Measurements from ENCODE around the gene KCNG2. TPM values are rescaled to one million over a fixed set of nuclear protein-coding genes. Genes with fewer than 3 reads are reported as not detected.

KCNG2 gene
- total RNA-seq, 1 experiment from 2014 or later, result not detected

- H3F3A ChIP-seq (ENCODE audit: insufficient read depth, low read depth), result no peaks in the 10 kb centered on the region
- CTCF ChIA-PET, result no interaction called here
- POLR2A ChIA-PET (ENCODE audit: unreplicated experiment), result no interaction called here
- no peaks in the 10 kb centered on the region for H3K9me3 ChIP-seq (ENCODE audit: insufficient read depth, low read depth)
- no peak overlapping the region for H3K27ac ChIP-seq
- BruUV-seq (replicated peaks), result no TSS peak
- H3K9me2 ChIP-seq (ENCODE audit: insufficient read depth), result no peaks in the 10 kb centered on the region
- TF ChIP-seq CTCF (conservative IDR thresholded peaks at IDR 0.05) (no peak), EZH2 (IDR thresholded peaks at IDR 0.05; ENCODE audit: low read depth) (no peak)
- no peak overlapping the region for H3K4me2 ChIP-seq
- no peaks in the 10 kb centered on the region for H3K4me1 ChIP-seq (replicated peaks; ENCODE audit: insufficient read depth)
- H3K4me3 ChIP-seq, result no peak overlapping the region
- no peaks in the 10 kb centered on the region for H3K36me3 ChIP-seq (ENCODE audit: low read depth)
- DNase-seq, result no peak
- H4K20me1 ChIP-seq (ENCODE audit: insufficient read depth), result 0 out of 2 replicates have a peak, but pooled peaks cover 3% of the 10 kb centered on the region
- intact Hi-C loops (cut with micrococcal nuclease; ENCODE audit: unreplicated experiment), result no loop called here
- no peak overlapping the region for H2AFZ ChIP-seq
- peaks cover 79% of the 10 kb centered on the region for H3K27me3 ChIP-seq (ENCODE audit: insufficient read depth, low read depth)
- H3K79me2 ChIP-seq (ENCODE audit: low read depth), result no peaks in the 10 kb centered on the region
These were observed 21.1 kb upstream of the KCNG2 start for GRCh38 chr18:79776674-79777073.

GRCh38 chr18:79778291-79778791 is 19.4 kb upstream of the KCNG2 start:
- no peak overlapping the region for H3K4me3 ChIP-seq
- ChIA-PET POLR2A (ENCODE audit: unreplicated experiment) (no interaction called here), CTCF (no interaction called here)
- BruUV-seq (replicated peaks), result no TSS peak
- no peak overlapping the region for H2AFZ ChIP-seq
- no peaks in the 10 kb centered on the region for H3K9me2 ChIP-seq (ENCODE audit: insufficient read depth)
- DNase-seq, result no peak
- H3K4me1 ChIP-seq (replicated peaks; ENCODE audit: insufficient read depth), result no peaks in the 10 kb centered on the region
- H3K36me3 ChIP-seq (ENCODE audit: low read depth), result no peaks in the 10 kb centered on the region
- H3K4me2 ChIP-seq, result no peak overlapping the region
- H4K20me1 ChIP-seq (ENCODE audit: insufficient read depth), result 0 out of 2 replicates have a peak, but pooled peaks cover 3% of the 10 kb centered on the region
- no peak overlapping the region for H3K27ac ChIP-seq
- peaks cover 75% of the 10 kb centered on the region for H3K27me3 ChIP-seq (ENCODE audit: insufficient read depth, low read depth)
- TF ChIP-seq EZH2 (IDR thresholded peaks at IDR 0.05; ENCODE audit: low read depth) (no peak), CTCF (conservative IDR thresholded peaks at IDR 0.05) (no peak)
- H3F3A ChIP-seq (ENCODE audit: insufficient read depth, low read depth), result no peaks in the 10 kb centered on the region
- no peaks in the 10 kb centered on the region for H3K9me3 ChIP-seq (ENCODE audit: insufficient read depth, low read depth)
- no peaks in the 10 kb centered on the region for H3K79me2 ChIP-seq (ENCODE audit: low read depth)
- intact Hi-C loops (cut with micrococcal nuclease; ENCODE audit: unreplicated experiment), result no loop called here

GRCh38 chr18:79779021-79779699 is 18.6 kb upstream of the KCNG2 start:
- no peak for DNase-seq
- H3K4me2 ChIP-seq, result no peak overlapping the region
- no peaks in the 10 kb centered on the region for H3K9me3 ChIP-seq (ENCODE audit: insufficient read depth, low read depth)
- CTCF ChIA-PET, result no interaction called here
- H4K20me1 ChIP-seq (ENCODE audit: insufficient read depth), result 0 out of 2 replicates have a peak, but pooled peaks cover 3% of the 10 kb centered on the region
- H3K36me3 ChIP-seq (ENCODE audit: low read depth), result no peaks in the 10 kb centered on the region
- POLR2A ChIA-PET (ENCODE audit: unreplicated experiment), result no interaction called here
- TF ChIP-seq EZH2 (IDR thresholded peaks at IDR 0.05; ENCODE audit: low read depth) (no peak), CTCF (conservative IDR thresholded peaks at IDR 0.05) (no peak)
- H3K79me2 ChIP-seq (ENCODE audit: low read depth), result no peaks in the 10 kb centered on the region
- no TSS peak for BruUV-seq (replicated peaks)
- no peaks in the 10 kb centered on the region for H3K4me1 ChIP-seq (replicated peaks; ENCODE audit: insufficient read depth)
- no peaks in the 10 kb centered on the region for H3F3A ChIP-seq (ENCODE audit: insufficient read depth, low read depth)
- no peak overlapping the region for H3K4me3 ChIP-seq
- peaks cover 67% of the 10 kb centered on the region for H3K27me3 ChIP-seq (ENCODE audit: insufficient read depth, low read depth)
- H2AFZ ChIP-seq, result no peak overlapping the region
- intact Hi-C loops (cut with micrococcal nuclease; ENCODE audit: unreplicated experiment), result no loop called here
- H3K27ac ChIP-seq, result no peak overlapping the region
- no peaks in the 10 kb centered on the region for H3K9me2 ChIP-seq (ENCODE audit: insufficient read depth)
